Germinal center (tissue), 1 donor: ENCODE data around the gene ARNT2.

ENCODE experiments used
- DNase-seq: peaks from one replicate; pipeline ENCODE4 v3.0.0; 2012; ENCODE audit warnings: mixed read lengths, low spot score

The ARNT2 gene

GRCh38 chr15:80411788-80412288 is 7.7 kb downstream of the ARNT2 start:
- no peak for DNase-seq

DNA sequence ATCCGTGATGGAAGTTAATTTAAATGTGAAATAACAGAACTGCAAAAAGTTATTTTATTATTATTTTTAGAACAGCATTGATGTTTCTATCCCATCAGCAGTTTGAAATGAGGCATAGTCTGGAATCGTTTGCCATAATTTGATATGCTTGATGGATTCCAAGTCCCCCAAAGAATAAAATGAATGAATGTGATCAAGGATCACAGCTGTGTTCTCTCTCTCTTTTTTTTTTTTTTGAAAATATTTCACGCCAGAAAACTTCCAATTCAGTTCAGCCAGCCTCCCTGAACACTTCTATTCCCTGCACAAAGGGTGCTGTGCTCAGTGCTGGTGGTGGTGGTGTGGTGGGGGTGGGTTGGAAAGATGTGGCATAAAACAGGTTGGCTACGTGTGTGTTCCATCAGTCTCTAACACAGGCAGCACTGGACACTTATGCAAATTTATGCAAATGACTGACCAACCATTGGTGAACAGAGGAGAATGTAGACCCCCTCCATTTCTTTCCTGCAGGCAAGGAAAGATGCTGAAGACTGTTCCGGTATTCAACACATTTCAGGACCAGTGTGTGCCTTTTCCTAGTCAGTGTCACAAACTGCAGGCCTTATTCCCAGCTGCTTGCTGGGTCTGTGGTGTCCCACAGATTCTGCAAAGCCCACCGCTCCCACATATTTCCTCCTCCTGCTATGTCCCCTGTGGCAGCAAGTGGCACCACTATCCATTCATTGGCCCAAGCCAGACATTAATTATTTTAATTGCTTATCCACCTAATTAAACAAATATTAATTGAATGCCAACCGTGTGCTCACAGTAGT is 10.6 kb downstream of the ARNT2 start:
- DNase-seq = no peak

DNA sequence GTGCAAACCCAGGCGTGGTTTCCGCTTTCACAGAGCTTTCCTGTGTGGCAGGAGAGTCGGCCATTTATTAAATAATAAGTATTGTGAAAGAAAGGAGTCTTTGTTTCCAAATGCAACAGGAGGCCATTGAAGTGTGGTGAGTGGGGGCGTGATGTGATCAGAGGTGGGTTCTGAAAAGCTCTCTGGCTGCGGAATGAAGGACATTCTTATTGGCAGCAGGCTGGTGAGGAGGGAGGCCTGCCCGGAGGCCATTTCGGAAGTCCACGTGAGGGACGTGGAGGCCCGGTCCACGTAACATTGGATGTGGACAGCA is 11.1 kb downstream of the ARNT2 start:
- no peak for DNase-seq

- no peak for DNase-seq
Measured at GRCh38 chr15:80416702-80417101, 12.5 kb downstream of the ARNT2 start.

DNA sequence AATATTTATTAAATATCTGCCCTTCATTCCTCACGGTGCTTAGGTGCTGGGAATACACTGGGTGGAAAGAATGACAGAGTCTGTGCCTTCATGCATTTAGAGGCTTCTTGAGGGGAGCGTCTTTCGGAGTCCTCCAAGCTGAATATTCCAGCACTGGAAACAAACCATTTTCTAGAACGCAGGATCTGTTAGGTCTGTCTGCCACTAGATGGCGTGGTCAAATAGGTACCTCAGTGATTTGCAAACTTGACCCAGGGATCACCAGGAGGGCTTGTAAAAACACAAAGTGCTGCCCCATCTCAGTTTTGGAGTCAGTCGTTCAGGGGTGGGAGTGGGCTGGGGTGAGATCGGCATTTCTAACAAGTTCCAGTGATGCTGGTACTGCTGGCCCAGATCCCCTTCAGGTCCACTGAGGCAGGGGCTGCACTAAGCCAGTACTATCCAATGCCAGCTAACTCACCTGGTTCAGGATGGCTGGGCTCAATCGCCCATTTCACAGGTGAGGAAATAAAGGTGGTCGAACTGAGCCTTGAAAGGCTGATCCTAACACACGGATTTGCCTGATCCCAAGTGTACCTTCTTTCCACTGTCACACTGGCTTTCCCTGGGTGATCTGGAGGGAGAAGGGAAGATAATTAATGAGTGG is 14.8 kb downstream of the ARNT2 start:
- peak; percentile 15 for DNase-seq

DNA sequence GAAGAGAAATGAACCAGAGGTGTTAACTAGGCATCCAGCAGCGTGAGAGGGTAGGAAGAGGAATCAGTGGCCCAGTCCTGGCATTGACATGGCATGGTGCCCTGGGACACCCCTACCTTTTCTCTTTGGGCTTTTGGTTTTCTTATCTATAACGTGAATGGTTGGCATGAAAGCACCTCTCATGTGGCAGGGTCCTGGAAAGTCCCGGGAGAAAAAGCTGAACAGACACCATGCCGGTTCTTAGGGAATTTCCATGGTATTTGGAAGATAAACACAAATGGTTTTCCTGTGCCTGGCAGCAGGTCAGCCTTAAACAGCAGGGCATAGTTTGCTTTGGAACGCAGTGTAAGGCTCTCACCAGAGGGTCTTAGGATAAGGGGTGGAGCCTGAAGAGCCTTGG is 15.4 kb downstream of the ARNT2 start:
- DNase-seq = no peak

DNA sequence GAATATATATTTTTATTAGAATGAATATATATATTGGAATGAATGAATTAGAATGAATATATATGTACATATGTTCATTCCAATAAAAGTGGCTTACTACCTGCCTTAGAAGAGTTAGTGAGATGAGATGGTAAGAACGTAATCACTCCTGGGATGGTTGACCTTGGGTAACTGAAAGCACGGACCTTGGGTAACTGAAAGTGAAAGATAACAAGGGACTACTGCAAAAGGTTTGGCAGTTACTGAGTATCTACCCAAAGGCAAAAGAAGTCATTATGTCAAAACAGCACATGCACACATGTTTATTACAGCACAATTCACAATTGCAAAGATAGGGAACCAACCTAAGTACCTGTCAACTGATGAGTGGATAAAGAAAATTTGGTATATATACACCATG is 16.5 kb downstream of the ARNT2 start:
- DNase-seq = no peak

GRCh38 chr15:80423215-80423614 is 19.0 kb downstream of the ARNT2 start:
- DNase-seq = no peak

DNA sequence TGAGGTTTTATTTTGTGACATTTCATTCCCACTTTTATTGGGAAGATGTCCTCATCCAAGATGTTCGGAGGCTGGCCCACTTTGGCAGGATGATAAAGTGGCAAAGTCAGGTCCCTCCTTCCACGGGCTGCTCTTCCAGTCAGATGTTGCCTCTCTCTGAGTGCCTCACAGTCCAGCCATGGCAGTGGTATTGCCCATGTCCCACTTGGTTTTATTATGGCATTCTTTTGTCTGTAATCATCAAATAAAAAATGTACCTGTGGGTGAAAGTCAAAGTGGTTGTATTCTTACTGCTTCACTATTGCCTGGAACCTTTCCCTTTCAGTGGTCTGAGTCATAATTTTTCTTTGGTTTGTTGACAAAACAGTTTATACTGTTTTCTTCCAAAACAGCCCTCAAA is 20.2 kb downstream of the ARNT2 start:
- DNase-seq = no peak

GRCh38 chr15:80426316-80426715 is 22.1 kb downstream of the ARNT2 start:
- no peak for DNase-seq

- DNase-seq = no peak
Measured at GRCh38 chr15:80429964-80430363, 25.8 kb downstream of the ARNT2 start.

- no peak for DNase-seq
Measured at GRCh38 chr15:80431635-80432344, 27.6 kb downstream of the ARNT2 start.

GRCh38 chr15:80432345-80432702 is 28.1 kb downstream of the ARNT2 start:
- no peak for DNase-seq

GRCh38 chr15:80433836-80434235 is 29.7 kb downstream of the ARNT2 start:
- no peak for DNase-seq

DNA sequence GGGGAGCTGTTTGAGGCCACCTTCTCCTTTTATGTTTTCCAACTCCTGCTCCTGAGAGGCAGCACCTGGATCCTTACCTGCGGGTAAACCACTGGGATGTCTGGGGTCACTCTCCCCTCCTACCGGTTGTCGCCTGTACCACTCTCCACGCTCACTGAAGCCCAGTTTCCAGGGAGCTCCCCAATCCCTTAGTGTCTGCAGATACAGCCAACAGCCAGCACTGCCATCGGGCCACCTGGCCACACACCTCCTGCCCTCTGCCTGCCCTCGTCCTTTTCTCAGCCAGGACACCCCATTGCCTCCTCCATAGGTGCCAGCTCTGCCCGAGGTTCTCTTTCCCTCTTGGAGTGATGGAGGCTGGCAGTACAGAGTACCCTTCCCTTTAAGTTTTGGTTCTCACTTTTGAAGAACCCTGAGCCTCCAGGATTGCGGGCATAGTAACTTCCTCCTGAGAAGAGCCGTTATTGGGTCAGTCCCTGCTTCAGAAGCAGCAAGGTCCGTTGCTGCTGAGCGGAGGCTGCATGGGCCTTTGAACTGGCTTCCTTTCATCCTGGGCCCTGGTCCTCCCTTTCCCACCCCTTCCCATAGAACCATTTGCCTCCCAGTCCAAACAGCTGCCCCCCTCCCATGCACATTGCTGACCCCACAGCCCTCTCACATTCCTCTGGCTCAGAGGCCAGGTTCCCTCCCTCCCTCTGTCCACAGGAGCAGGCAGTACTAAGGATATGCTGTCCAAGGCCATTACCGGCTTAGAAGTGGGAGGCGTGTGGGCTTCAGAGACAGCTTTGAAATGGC is 30.9 kb downstream of the ARNT2 start:
- DNase-seq = no peak

GRCh38 chr15:80436511-80437307 is 32.5 kb downstream of the ARNT2 start:
- no peak for DNase-seq

GRCh38 chr15:80437334-80437891 is 33.2 kb downstream of the ARNT2 start:
- DNase-seq = no peak

- DNase-seq = no peak
Measured at GRCh38 chr15:80439140-80439539, 35.0 kb downstream of the ARNT2 start.

GRCh38 chr15:80440024-80440423 is 35.8 kb downstream of the ARNT2 start:
- DNase-seq = no peak

DNA sequence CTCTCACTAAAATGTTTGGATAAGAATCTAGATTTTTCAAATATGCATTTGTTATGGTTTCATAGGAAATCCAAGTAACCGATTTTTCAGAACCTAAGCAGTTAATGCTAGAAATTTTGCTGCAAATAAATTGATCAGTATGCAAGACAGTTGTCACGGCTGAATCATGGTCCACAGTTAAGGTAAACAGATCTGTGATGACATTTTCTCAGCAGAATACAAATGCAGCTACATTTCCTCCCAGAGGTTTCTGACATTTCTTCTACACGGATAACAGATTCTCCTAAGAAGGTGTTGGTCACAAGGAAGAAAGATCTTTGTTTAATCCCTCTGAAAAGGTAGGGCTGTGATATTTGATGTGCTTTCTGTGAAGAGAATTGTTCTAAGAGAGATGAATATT is 36.9 kb downstream of the ARNT2 start:
- no peak for DNase-seq

DNA sequence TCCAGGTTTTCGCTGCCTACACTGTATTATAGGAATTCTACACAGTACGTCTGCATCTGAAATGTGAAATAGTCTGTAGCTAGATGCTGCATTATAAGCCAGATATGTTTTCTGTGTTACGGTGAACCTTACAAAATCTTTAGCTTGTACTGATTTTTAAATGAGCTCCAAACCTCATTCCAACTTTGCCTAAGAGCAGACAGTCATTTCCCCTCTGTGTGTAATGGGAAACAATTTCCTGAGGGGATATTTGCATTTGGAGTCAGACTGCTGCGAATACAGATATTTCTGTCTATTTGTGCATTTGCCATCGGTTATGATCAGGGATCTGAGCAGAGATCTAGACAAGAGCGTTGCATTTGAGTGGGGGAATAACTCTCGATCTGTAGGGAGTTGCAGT is 37.5 kb downstream of the ARNT2 start:
- DNase-seq = no peak
